Fibroblast of pulmonary artery (primary cell): Measurements from ENCODE around the gene CD82.

ENCODE experiments used
- DNase-seq: peaks from one replicate; pipeline ENCODE4 v3.0.0-alpha.2; 2010; ENCODE audit warnings: low read depth
- H3K4me3 ChIP-seq: replicated peaks from 2 replicates; pipeline ENCODE4 v1.5.1; 2011; ENCODE audit warnings: low read depth, mild to moderate bottlenecking, control low read depth, low read length, moderate library complexity
- TF ChIP-seq, protein P1 (sequence below): IDR thresholded peaks from 2 replicates; pipeline ENCODE4 v1.5.1; 2011; ENCODE audit warnings: mild to moderate bottlenecking, control low read depth, low read length, inconsistent platforms; ENCODE audit errors: missing control alignments

CD82 gene

DNA sequence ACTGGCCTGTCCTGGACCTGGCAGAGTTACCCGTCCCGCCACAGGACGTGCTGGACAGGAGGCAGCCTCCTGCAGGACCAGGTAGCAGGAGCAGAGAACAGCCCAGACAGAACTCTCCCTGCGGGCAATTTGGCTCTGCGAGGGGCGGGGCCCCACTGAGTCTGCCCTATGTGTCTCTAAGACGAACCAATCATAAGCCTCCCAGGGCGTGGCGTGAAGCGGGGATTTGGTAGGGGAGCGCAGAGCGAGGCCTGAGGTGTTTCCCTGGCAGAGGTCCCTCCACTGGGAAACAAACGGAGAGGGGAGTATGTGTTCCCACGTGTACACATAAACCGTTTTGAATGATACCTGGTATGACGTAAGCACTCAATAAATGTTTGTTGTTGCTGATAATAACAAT is 7.4 kb downstream of the CD82 start:
- no peak overlapping the region for H3K4me3 ChIP-seq
- no peak for DNase-seq
- TF ChIP-seq, protein P1, sequence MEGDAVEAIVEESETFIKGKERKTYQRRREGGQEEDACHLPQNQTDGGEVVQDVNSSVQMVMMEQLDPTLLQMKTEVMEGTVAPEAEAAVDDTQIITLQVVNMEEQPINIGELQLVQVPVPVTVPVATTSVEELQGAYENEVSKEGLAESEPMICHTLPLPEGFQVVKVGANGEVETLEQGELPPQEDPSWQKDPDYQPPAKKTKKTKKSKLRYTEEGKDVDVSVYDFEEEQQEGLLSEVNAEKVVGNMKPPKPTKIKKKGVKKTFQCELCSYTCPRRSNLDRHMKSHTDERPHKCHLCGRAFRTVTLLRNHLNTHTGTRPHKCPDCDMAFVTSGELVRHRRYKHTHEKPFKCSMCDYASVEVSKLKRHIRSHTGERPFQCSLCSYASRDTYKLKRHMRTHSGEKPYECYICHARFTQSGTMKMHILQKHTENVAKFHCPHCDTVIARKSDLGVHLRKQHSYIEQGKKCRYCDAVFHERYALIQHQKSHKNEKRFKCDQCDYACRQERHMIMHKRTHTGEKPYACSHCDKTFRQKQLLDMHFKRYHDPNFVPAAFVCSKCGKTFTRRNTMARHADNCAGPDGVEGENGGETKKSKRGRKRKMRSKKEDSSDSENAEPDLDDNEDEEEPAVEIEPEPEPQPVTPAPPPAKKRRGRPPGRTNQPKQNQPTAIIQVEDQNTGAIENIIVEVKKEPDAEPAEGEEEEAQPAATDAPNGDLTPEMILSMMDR: no peak

DNA sequence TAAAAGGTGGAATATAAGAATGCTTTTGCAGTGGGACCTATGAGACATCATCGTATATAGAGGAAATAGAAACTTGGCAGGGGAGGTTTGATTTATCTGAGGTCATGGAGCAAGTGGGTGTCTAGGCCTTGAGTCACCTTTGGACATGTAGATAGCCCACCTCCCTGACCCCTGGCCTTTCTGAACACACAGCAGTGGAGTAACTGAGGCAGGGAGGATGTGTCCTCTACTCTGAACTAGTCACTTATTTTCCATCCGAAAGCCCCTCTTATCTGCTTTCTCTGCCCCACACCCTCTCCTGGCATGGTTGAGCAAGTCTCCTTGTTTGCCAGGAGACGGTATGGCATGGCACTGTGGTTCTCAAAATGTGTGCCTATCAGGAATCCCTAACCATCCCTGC is 7.9 kb downstream of the CD82 start:
- TF ChIP-seq, protein P1: no peak
- no peak overlapping the region for H3K4me3 ChIP-seq
- no peak for DNase-seq

DNA sequence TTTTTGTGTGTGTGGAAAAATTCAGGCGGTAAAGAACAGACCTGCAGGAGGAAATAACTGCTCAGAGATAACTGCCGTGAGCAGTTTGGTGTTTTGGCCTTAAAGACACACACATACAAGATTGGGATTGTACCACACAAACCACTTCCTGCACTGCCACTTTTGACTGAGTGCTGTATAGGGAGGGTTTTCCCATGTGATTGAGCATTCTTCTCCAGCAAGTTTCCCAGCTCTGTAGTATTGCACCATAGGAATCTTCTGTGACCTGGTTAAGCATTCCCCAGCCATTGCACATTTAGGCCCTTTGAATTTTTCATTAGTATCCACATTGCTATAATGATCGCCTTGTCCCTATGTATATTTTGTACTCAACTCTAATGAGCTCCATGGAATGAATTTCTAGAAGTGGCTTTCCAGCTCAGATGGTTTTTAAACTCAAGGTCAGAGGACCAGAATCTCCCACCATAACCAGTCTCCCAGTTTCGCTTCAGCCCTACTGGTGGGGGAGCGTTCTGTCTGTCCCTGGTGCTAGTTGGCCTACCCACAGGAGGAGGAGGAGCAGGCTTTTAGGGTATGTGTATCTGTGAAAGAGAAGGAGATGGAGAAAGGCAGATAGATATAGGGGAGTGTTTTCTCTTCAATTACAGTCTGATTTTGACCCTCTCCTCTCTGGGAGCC is 9.3 kb downstream of the CD82 start:
- peak; percentile 93 for DNase-seq
- no peak overlapping the region for H3K4me3 ChIP-seq

DNA sequence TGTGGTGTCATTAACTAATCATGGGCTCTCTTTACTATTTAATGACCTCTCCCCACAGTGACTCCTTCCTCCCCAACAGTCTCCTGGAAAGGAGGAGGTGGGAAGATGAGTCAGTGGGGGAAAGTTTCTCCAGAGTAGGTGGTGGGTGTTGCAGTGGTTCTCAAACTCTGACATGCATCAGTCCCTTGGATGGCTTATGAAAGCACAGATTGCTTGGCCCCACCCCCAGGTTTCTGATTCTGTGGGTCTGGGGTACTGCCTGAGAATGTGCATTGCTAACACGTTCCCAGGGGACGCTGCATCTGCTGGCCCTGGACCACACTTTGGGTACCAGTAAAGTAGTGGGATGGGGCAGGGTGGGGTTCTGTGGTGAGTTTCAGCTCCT is 9.8 kb downstream of the CD82 start:
- DNase-seq: no peak
- TF ChIP-seq, protein P1: no peak
- H3K4me3 ChIP-seq: no peak overlapping the region

More for the DNA sequence above, 9.3 kb downstream of the CD82 start:
- TF ChIP-seq, protein P1: no peak

DNA sequence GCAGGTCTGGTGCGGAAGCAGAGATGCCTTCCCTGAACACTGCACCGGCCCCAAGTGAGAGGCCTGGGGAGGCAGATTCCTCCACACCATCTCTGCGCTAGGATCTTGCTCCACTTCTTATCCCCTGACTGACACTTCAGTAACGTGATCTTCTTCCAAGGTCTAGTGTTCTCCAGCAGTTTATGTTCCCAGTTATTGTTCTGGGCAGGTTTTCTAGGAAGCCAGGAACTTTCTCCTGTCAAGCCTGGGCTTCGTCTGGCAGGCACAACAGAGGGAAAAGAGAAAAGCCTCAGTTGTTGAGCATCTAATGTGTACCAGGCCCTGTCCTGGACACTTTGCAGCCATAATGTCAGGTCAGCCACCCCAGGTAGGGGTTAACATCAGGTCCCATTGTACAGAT is 10.5 kb downstream of the CD82 start:
- TF ChIP-seq, protein P1: no peak
- no peak overlapping the region for H3K4me3 ChIP-seq
- DNase-seq: no peak

DNA sequence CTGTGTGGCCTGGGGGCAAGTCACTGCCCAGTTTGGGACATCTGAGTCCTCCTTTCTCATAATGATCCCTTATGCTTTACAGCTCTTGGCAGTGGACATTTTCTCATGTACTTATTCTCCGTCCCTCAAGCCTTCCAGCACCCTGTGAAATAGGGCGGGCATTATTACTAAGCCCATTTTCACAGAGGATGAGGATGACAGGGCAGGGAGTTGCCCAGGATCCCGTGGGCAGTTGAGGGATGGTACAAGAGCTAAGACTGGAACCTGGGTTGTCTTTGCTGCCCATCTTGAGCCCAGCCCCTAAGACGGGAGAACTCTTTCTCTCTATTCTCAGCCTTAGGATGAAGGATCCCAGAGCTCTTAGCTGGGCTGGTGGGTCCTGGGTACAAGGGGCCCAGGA is 11.2 kb downstream of the CD82 start:
- DNase-seq: no peak
- TF ChIP-seq, protein P1: no peak

DNA sequence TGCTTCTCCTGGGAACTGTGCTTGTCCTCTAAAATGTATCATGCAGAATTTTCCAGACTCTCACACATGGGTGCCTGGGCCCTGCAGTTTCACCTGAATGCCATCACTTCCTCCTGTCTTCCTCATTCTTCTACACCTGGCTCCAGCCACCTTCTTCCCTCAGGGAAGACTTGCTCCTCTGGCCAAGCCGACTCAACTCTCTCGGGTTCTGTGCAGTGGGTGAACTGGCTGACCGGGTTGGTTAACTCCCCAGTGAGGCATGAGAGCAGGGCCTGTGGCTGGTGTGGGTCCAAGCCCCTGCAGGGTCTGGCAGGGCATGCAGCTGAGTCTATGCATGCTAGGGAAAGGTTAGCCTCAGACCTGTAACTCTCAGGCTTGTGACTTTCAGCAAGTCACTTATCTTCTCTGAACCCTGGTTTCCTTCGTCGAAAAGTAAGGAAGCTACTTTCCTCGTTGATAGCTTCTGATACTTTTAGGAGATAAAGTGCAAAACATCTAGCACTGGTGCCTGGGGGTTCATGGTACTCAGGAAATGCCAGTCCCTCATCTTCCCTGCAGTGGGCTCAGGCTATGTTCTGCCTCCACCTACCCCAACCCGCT is 11.9 kb downstream of the CD82 start:
- no peak overlapping the region for H3K4me3 ChIP-seq

More for the DNA sequence above, 11.2 kb downstream of the CD82 start:
- no peak overlapping the region for H3K4me3 ChIP-seq

More for the DNA sequence above, 11.9 kb downstream of the CD82 start:
- TF ChIP-seq, protein P1: no peak
- no peak for DNase-seq
